GM21825 (cell line): ENCODE measurements around the gene MFSD12.
"Not testable (repeated sequence)": the region's sequence is repeated elsewhere in the genome, so short reads cannot be mapped to it uniquely, and the experiment has no call there.

Experiments used
- ATAC-seq: cut with Tn5 transposase; IDR thresholded peaks from one replicate; pipeline ENCODE4 v1.9.1; 2021; ENCODE audit warnings: mild to moderate bottlenecking, moderate library complexity; ENCODE audit not compliant: unreplicated experiment

The MFSD12 gene

GRCh38 chr19:3585301-3586126 is 28.1 kb upstream of the MFSD12 start, which contains the start of gene GIPC3:
TSS of gene GIPC3 (plus strand) at chr19:3585478. CDS start at chr19:3585598, 120 bp downstream.
- no peak for ATAC-seq

GRCh38 chr19:3584036-3584802 is 26.8 kb upstream of the MFSD12 start:
- not testable (repeated sequence) for ATAC-seq

- not testable (repeated sequence) for ATAC-seq
These were observed 24.4 kb upstream of the MFSD12 start for GRCh38 chr19:3581792-3582191.

- ATAC-seq, result no peak
These were observed 23.0 kb upstream of the MFSD12 start for GRCh38 chr19:3580156-3580934.

GRCh38 chr19:3578390-3578789 is 21.0 kb upstream of the MFSD12 start:
- no peak for ATAC-seq

- ATAC-seq, result no peak
These were observed 20.4 kb upstream of the MFSD12 start for GRCh38 chr19:3577723-3578344.

GRCh38 chr19:3576696-3577443 is 19.5 kb upstream of the MFSD12 start:
- ATAC-seq, result no peak

- no peak for ATAC-seq
These were observed 18.7 kb upstream of the MFSD12 start for GRCh38 chr19:3575949-3576673.

- no peak for ATAC-seq
These were observed 17.9 kb upstream of the MFSD12 start for GRCh38 chr19:3575260-3575741.

- no peak for ATAC-seq
These were observed 16.7 kb upstream of the MFSD12 start for GRCh38 chr19:3573858-3574637.

- peak; percentile 7 for ATAC-seq
These were observed 15.9 kb upstream of the MFSD12 start for GRCh38 chr19:3573162-3573857.

- ATAC-seq, result no peak
These were observed 15.4 kb upstream of the MFSD12 start, which contains the start of gene HMG20B for GRCh38 chr19:3572855-3573161. TSS of gene HMG20B (plus strand) at chr19:3572944. CDS start at chr19:3573310, 366 bp downstream.

- peak; percentile 82 for ATAC-seq
These were observed 14.9 kb upstream of the MFSD12 start for GRCh38 chr19:3572132-3572854.

GRCh38 chr19:3570606-3571011 is 13.2 kb upstream of the MFSD12 start:
- ATAC-seq, result no peak

GRCh38 chr19:3570042-3570441 is 12.7 kb upstream of the MFSD12 start:
- not testable (repeated sequence) for ATAC-seq

GRCh38 chr19:3565139-3565538 is 7.8 kb upstream of the MFSD12 start:
- ATAC-seq, result no peak
